ENCODE measurements around the gene DYRK2. TPM values are rescaled to one million over a fixed set of nuclear protein-coding genes. Genes with fewer than 3 reads are reported as not detected.

DYRK2 gene
- total RNA-seq, 1 experiment from 2014 or later, result 20.6 TPM

DNA sequence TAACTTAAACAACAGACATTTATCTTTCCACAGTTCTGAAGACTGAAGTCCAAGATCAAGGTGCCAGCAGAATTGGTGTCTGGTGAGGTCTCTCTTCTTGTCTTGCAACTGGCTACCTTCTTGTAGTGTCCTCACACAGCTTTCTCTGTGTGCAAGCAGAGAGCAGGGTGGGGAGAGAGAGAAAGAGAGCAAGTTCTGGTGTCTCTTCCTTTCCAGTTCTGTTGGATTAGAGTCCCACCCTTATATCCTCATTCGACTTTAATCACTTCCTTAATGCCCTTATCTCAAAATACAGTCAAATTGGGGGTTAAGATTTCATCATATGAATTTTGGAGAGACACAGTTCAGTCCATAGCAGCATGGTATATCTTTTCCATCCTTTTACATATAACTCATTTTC is 40.8 kb downstream of the DYRK2 start:
- POLR2A ChIA-PET (ENCODE audit: unreplicated experiment), result no interaction called here
- BruUV-seq (replicated peaks), result no TSS peak
- Histone ChIP-seq H3F3A (ENCODE audit: low read length, unreplicated experiment) (no peaks in the 10 kb centered on the region), H3K36me3 (ENCODE audit: low read depth, low read length) (no peaks in the 10 kb centered on the region), H3K27me3 (ENCODE audit: low read length) (no peaks in the 10 kb centered on the region), H3K4me2 (ENCODE audit: low read length) (no peak overlapping the region), H2AFZ (ENCODE audit: low read length) (no peak overlapping the region), H4K20me1 (ENCODE audit: low read length) (no peaks in the 10 kb centered on the region), H3K79me2 (ENCODE audit: low read length) (no peaks in the 10 kb centered on the region), H3K4me3 (ENCODE audit: low read length) (no peak overlapping the region), H3K9ac (ENCODE audit: low read length) (no peak overlapping the region), H3K4me1 (ENCODE audit: insufficient read depth, low read length) (no peaks in the 10 kb centered on the region), H3K27ac (ENCODE audit: low read length) (no peak overlapping the region), H3K9me2 (replicated peaks; ENCODE audit: low read length) (no peaks in the 10 kb centered on the region), H3K9me3 (ENCODE audit: low read length) (no peaks in the 10 kb centered on the region)
- DNase-seq, result no peak
- intact Hi-C loops (cut with micrococcal nuclease), result no loop called here
- TF ChIP-seq, protein P1, sequence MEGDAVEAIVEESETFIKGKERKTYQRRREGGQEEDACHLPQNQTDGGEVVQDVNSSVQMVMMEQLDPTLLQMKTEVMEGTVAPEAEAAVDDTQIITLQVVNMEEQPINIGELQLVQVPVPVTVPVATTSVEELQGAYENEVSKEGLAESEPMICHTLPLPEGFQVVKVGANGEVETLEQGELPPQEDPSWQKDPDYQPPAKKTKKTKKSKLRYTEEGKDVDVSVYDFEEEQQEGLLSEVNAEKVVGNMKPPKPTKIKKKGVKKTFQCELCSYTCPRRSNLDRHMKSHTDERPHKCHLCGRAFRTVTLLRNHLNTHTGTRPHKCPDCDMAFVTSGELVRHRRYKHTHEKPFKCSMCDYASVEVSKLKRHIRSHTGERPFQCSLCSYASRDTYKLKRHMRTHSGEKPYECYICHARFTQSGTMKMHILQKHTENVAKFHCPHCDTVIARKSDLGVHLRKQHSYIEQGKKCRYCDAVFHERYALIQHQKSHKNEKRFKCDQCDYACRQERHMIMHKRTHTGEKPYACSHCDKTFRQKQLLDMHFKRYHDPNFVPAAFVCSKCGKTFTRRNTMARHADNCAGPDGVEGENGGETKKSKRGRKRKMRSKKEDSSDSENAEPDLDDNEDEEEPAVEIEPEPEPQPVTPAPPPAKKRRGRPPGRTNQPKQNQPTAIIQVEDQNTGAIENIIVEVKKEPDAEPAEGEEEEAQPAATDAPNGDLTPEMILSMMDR (conservative IDR thresholded peaks at IDR 0.05; ENCODE audit: low read depth, low read length), result no peak
- TF ChIP-seq EZH2phosphoT487 (IDR thresholded peaks at IDR 0.05; ENCODE audit: borderline replicate concordance, low read length), result no peak
- TF ChIP-seq EZH2 (IDR thresholded peaks at IDR 0.05; ENCODE audit: low read length, unreplicated experiment), result no peak
- CTCF ChIA-PET, result no interaction called here
- ATAC-seq, result no peak

DNA sequence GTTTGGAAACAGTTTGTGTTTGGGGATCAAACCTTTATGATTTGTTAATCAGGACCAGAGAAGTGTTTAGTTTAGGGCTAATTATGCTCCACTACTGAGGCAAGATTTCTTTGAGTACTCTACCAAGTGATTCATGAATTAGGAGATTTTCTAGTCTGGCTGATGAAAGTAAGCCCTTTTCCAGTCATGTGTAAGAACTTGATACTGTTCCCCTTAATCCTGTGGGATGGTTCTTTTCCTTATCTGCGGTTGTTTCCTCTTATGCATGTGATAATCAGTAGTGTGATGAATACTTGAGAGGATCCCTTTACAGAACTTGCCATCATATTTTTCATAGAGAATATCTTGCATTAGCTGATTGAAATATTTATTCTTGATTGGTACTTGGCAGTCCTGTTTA is 42.1 kb downstream of the DYRK2 start:
- no peaks in the 10 kb centered on the region for H3K27me3 ChIP-seq (ENCODE audit: low read length)
- H2AFZ ChIP-seq (ENCODE audit: low read length), result no peak overlapping the region
- H3K4me3 ChIP-seq (ENCODE audit: low read length), result no peak overlapping the region
- POLR2A ChIA-PET (ENCODE audit: unreplicated experiment), result no interaction called here
- H3K9me2 ChIP-seq (replicated peaks; ENCODE audit: low read length), result no peaks in the 10 kb centered on the region
- DNase-seq (no peak), ATAC-seq (no peak)
- intact Hi-C loops (cut with micrococcal nuclease), result no loop called here
- no peak overlapping the region for H3K27ac ChIP-seq (ENCODE audit: low read length)
- no peak overlapping the region for H3K4me2 ChIP-seq (ENCODE audit: low read length)
- H4K20me1 ChIP-seq (ENCODE audit: low read length), result no peaks in the 10 kb centered on the region
- no peaks in the 10 kb centered on the region for H3K9me3 ChIP-seq (ENCODE audit: low read length)
- H3K4me1 ChIP-seq (ENCODE audit: insufficient read depth, low read length), result no peaks in the 10 kb centered on the region
- H3K36me3 ChIP-seq (ENCODE audit: low read depth, low read length), result no peaks in the 10 kb centered on the region
- CTCF ChIA-PET, result no interaction called here
- TF ChIP-seq, protein P1 (conservative IDR thresholded peaks at IDR 0.05; ENCODE audit: low read depth, low read length), result no peak
- TF ChIP-seq EZH2phosphoT487 (IDR thresholded peaks at IDR 0.05; ENCODE audit: borderline replicate concordance, low read length) (no peak), EZH2 (IDR thresholded peaks at IDR 0.05; ENCODE audit: low read length, unreplicated experiment) (no peak)
- BruUV-seq (replicated peaks), result no TSS peak
- no peak overlapping the region for H3K9ac ChIP-seq (ENCODE audit: low read length)
- H3F3A ChIP-seq (ENCODE audit: low read length, unreplicated experiment), result no peaks in the 10 kb centered on the region
- no peaks in the 10 kb centered on the region for H3K79me2 ChIP-seq (ENCODE audit: low read length)

DNA sequence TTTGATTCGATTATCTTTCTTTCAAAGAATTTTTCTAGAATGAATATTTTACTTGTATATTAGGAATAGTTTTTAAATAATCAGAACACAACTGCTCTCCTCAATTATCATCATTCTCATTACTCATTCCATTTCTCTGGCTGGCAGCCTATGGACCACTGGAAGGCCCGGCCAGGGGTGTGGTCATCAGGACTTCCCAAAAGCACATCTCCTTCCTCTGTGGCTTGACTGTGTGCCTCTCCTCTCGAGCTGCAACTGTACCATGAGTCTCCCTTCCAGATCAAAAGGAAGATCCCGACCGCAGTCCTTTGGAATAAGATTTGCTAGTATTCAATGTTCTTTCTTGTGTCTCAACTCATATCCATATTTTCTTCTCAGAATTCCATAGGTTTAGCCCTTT is 42.7 kb downstream of the DYRK2 start:
- intact Hi-C loops (cut with micrococcal nuclease), result no loop called here
- TF ChIP-seq EZH2 (IDR thresholded peaks at IDR 0.05; ENCODE audit: low read length, unreplicated experiment) (no peak), EZH2phosphoT487 (IDR thresholded peaks at IDR 0.05; ENCODE audit: borderline replicate concordance, low read length) (no peak)
- TF ChIP-seq, protein P1 (conservative IDR thresholded peaks at IDR 0.05; ENCODE audit: low read depth, low read length), result no peak
- no peaks in the 10 kb centered on the region for H3K36me3 ChIP-seq (ENCODE audit: low read depth, low read length)
- ChIA-PET CTCF (no interaction called here), POLR2A (ENCODE audit: unreplicated experiment) (no interaction called here)
- no peaks in the 10 kb centered on the region for H4K20me1 ChIP-seq (ENCODE audit: low read length)
- no TSS peak for BruUV-seq (replicated peaks)
- no peak overlapping the region for H2AFZ ChIP-seq (ENCODE audit: low read length)
- H3F3A ChIP-seq (ENCODE audit: low read length, unreplicated experiment), result no peaks in the 10 kb centered on the region
- H3K79me2 ChIP-seq (ENCODE audit: low read length), result no peaks in the 10 kb centered on the region
- H3K4me1 ChIP-seq (ENCODE audit: insufficient read depth, low read length), result no peaks in the 10 kb centered on the region
- DNase-seq (no peak), ATAC-seq (no peak)
- no peak overlapping the region for H3K27ac ChIP-seq (ENCODE audit: low read length)
- H3K9ac ChIP-seq (ENCODE audit: low read length), result no peak overlapping the region
- no peak overlapping the region for H3K4me2 ChIP-seq (ENCODE audit: low read length)
- no peaks in the 10 kb centered on the region for H3K9me2 ChIP-seq (replicated peaks; ENCODE audit: low read length)
- H3K4me3 ChIP-seq (ENCODE audit: low read length), result no peak overlapping the region
- H3K9me3 ChIP-seq (ENCODE audit: low read length), result no peaks in the 10 kb centered on the region
- H3K27me3 ChIP-seq (ENCODE audit: low read length), result no peaks in the 10 kb centered on the region
